GM10266 (cell line): Measurements from ENCODE around the gene SYTL2.

Experiments used
- DNase-seq: peaks from one replicate; pipeline ENCODE4 v3.0.0; 2012; ENCODE audit errors: extremely low spot score
- TF ChIP-seq, protein P1 (sequence below): IDR thresholded peaks from 2 replicates; pipeline ENCODE4 v1.5.1; 2012; ENCODE audit warnings: mild to moderate bottlenecking, low read depth; ENCODE audit not compliant: control insufficient read depth, insufficient read depth; ENCODE audit errors: missing control alignments

The SYTL2 gene

DNA sequence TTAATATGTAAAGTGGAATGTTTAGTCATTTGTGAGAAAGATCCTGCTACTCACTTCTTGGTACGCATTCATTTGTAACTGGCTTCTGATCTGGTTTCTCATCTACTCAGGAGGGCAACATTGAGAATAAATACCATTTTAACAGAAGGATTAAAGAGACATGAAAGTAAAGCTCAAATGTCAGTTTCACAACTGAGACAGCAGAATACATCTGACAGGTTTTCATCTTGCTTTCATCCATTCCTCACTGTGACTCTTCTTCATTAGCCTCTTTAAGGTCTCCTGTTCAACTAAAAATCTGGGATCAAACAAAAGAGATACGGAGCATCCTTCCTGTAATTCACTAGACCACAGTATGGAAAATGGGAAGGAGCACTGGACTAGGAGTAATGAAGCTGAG, 93.5 kb downstream of the SYTL2 start:
- TF ChIP-seq, protein P1, sequence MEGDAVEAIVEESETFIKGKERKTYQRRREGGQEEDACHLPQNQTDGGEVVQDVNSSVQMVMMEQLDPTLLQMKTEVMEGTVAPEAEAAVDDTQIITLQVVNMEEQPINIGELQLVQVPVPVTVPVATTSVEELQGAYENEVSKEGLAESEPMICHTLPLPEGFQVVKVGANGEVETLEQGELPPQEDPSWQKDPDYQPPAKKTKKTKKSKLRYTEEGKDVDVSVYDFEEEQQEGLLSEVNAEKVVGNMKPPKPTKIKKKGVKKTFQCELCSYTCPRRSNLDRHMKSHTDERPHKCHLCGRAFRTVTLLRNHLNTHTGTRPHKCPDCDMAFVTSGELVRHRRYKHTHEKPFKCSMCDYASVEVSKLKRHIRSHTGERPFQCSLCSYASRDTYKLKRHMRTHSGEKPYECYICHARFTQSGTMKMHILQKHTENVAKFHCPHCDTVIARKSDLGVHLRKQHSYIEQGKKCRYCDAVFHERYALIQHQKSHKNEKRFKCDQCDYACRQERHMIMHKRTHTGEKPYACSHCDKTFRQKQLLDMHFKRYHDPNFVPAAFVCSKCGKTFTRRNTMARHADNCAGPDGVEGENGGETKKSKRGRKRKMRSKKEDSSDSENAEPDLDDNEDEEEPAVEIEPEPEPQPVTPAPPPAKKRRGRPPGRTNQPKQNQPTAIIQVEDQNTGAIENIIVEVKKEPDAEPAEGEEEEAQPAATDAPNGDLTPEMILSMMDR = no peak
- DNase-seq = no peak

DNA sequence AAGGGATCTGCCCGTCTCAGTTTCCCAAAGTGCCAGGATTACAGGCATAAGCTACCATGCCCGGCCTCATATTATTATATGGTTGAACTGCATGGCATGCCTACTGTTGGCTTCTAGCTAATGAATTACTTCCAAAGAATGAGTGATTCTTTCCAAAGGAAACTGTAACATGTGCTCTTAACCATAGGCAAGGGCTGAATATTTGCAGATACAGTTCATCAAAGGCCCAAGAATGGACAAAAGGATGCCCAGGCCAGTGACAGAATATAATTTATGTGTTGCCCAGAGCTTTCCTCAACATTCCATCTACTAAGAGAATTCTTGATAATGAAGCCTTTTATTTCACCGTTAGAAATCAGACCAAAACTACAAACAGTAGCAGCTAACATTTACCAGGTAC, 98.0 kb downstream of the SYTL2 start:
- TF ChIP-seq, protein P1 = no peak

DNA sequence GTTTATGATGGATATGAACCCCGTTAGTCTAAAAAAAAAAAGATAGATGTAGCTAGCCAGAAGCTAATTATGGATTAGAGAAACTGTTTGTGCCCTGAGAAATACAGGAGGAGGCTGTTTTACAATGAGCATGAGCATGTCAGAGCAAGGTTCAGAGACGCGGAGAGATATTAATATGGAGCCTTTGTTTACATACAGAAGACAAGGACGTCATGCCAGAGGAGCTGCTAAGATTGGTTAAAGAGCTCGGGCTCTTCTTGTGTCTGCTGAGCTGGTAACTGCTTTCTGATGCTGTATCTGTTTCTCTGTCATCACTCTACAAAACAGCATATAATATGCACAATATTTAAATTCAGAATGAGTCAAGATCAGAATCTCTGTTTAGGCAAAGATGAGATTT, 100.0 kb downstream of the SYTL2 start:
- TF ChIP-seq, protein P1 = no peak
- DNase-seq = no peak

More for the DNA sequence above, 98.0 kb downstream of the SYTL2 start:
- no peak for DNase-seq

DNA sequence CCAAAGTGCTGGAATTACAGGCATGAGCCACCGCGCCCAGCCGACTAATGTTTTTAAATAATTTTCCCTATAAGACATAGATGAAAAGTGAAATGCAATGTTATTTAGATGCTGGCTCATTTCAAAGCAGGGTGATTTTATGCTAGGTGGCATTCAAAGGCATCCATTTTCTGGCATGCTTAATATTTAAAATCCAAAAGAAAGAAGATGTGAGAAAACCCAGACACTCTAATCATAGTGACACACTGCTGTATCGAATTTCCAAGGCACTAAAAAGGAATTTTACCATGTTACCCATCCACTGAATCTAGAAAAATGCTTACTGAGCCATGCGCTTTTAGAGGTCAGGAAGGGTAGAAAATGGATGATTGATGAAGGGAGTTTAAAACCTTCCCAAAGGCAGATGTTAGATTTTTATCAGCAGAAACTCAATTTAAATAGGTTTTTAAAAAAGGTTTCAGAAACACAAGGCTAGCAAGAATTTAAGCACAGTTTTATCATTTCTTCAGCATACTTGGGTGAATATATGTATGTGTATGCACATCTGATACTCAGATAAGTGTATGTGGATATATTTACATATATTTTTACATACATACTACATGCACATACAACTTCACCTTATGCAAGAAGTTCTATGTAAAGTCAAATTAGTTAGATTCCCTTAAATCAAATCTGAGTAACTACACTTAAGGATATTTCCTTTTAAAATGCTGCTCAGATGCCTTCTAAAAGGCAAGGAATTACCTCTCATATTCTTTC, 100.8 kb downstream of the SYTL2 start:
- DNase-seq = no peak
- TF ChIP-seq, protein P1 = no peak

DNA sequence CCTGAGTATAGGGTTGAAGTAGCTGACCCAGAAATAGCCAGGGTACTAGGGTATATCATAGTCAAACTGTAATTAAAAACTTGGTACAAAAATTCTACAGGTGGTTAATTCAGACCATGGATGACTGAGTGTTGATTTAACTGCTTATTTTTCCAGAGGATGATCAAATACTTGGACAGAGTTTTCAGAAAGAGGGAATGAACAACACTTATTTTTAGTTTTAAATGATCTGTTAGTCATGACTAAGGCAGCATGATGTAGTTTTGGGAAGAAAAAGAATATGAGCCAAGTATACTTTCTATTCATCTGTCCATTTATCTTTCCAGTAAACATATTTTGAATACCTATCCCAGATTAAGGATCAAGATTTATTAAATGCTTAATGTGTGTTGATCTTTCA, 105.1 kb downstream of the SYTL2 start:
- TF ChIP-seq, protein P1 = no peak
- no peak for DNase-seq

DNA sequence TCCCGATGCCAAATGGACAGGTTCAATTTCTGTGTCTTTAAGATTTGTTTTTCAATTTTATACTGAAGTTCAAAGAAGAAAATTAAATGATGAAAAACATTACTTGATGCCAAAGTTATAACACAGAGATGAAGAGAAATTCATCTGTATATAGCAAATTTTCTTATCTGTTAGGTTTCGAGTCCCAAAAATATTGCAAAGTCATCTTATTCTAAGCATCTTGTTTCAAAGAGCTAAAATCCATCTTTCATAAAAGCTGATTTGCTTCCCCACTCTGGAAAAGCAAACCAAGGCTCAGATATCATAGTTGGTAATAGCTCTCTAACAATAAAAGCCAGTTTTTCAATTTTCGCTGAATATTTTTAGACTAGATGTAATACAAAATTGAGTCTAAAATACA, 106.0 kb downstream of the SYTL2 start:
- TF ChIP-seq, protein P1 = no peak
- DNase-seq = no peak

DNA sequence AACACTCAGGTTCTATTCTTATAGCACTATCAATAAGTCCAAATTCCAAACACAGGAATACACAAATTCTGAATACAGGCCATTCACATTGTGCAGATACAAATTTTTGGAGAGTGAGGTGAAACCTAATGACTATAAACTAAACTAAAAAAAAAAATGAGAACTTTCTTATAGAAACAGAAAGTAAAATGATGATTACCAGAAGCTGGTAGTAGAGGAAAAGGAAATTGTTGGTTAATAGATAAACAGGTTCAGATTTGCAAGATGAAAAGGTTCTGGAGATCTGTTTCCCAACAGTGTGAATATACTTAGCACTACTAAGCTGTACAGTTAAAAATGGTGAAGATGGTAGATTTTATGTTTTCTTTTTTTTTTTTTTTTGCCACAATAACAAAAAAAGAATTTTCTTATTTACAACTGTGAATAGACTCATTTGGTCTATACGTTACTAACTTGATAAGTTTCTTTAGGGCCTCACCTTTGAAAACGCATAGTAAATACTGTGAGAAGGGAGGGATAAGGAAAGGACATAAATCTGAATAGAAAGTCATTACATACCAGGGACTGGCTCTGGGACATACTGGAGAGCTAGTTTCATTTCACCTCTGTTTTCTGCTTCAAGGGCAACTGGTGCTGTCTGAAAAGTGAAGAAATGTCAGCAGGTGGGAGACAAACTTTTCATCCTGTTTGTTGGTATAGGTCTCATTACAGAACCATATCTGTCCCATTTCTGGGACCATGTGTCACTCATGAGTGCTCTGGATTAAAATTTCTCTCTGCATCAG, 110.8 kb downstream of the SYTL2 start:
- TF ChIP-seq, protein P1 = no peak
- no peak for DNase-seq
